HG03066 (cell line): Measurements from ENCODE around the gene OR2V2.
"Not testable (repeated sequence)": the region's sequence is repeated elsewhere in the genome, so short reads cannot be mapped to it uniquely, and the experiment has no call there.

Source experiments
- ATAC-seq: cut with Tn5 transposase; IDR thresholded peaks from one replicate; pipeline ENCODE4 v1.9.1; 2021; ENCODE audit warnings: low read depth; ENCODE audit not compliant: unreplicated experiment

The OR2V2 gene

DNA sequence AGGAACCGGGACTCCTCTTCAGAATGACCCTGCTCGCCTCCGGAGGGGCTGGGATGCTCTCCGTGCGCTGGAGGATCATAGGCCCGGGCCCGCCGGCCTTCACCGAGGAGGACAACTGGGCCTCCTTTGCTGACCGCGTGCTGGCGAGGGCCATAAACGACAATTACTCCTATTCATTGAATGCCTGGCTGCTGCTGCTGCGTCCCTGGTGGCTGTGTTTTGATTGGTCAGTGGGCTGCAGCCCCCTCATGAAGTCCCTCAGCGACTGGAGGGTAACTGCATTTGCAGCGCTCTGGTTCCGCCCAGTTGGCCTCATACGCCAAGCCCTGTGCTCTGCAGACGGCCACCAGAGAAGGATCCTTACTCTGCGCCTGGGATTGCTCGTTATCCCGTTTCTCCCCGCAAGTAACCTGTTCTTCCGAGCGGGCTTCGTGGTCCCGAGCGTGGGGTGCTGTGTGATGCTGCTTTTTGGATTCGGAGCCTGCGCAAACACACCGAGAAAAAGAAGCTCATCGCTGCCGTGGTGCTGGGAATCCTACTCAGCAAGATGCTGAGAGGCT, 33.0 kb upstream of the OR2V2 start:
- ATAC-seq, result no peak

DNA sequence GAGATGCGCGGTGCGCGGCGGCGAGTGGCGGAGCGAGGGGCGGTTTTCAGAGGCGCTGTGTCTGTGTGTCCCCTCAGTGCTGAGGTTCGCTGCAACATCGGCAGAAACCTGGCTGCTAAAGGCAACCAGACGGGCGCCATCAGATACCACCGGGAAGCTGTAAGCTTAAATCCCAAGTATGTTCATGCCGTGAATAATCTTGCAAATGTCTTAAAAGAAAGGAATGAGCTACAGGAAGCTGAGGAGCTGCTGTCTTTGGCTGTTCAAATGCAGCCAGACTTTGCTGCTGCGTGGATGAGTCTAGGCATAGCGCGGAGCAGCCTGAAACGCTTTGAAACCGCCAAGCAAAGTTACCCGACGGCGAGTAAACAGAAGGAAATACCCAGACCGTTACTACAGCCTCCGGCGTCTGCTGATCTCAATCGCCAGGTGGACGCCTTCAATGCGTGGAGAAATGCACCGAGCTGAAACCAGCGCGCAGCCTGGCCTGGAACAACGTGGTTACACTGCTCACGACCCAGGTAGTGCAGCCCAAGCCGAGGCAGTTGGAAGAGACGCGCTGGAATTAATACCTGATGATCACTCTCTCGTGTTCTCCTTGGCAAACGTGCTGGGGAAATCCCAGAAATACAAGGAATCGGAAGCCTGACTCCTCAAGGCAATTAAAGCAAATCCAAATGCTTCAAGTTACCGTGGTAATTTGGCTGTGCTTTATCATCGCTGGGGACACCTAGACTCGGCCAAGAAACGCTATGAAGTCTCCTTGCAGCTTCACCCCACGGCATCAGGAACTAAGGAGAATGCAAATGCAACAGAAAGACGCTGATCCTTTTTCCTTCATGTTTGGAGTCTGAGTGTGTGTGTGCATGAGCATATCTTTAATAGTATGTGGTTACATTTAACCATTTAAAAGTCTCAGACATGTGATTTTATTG, 32.3 kb upstream of the OR2V2 start:
- ATAC-seq, result no peak

DNA sequence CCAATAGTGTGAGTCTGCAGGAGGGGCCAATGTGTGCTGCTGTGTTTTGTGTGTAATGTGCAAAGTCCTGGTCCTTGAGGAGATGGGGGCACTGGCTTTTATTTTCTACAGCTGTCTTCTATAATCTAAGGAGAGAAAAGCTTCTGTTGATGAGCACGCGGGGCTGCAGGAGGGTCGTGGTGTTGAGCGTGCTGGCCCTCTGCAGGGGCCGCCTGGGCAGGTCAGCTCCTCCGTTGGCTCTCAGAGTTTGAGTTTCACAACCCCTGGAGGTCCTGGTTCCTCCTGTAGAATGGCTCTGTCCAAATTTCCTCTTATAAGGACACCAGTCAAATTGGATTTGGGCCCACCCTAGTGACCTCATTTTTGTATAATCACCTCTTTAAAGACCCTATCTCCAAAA, 29.0 kb upstream of the OR2V2 start:
- ATAC-seq, result no peak

DNA sequence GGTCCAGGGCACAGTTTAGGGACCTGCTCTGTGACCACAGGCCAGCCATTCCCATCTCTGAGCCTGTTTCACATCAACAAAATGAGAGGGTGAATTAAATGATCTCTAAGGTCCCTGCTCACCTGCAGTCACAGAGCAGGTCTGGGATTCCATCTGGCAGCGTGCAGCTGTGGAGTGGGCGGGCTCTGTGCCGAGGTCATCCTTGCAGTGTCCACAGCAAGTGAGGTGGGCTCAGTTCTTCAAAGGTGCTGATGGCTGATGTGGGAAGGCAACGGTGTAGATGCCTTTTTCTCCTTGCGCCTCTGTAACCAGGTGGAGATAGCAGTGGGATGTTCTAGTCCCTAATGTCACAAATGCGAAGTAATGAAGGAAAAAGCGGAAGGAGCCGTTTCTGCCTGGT, 28.3 kb upstream of the OR2V2 start:
- no peak for ATAC-seq

DNA sequence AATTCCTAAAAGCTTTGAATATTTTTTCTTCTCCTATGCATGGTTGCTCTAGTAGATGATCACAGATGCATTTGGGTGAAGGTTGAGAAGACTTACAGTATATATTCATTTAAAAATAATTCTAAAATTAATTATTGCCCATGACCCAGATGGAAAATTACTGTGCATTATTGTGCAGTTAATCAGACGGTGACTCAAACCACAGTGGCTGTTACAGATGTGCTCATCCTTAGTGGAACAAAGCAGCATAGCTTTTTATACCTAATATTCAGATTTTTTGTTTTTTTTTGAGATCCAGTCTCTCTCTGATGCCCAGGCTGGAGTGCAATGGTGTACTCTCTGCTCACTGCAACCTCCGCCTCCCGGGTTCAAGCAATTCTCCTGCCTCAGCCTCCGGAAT, 27.1 kb upstream of the OR2V2 start:
- no peak for ATAC-seq

- no peak for ATAC-seq
These were observed 26.6 kb upstream of the OR2V2 start for GRCh38 chr5:181120761-181121160.

DNA sequence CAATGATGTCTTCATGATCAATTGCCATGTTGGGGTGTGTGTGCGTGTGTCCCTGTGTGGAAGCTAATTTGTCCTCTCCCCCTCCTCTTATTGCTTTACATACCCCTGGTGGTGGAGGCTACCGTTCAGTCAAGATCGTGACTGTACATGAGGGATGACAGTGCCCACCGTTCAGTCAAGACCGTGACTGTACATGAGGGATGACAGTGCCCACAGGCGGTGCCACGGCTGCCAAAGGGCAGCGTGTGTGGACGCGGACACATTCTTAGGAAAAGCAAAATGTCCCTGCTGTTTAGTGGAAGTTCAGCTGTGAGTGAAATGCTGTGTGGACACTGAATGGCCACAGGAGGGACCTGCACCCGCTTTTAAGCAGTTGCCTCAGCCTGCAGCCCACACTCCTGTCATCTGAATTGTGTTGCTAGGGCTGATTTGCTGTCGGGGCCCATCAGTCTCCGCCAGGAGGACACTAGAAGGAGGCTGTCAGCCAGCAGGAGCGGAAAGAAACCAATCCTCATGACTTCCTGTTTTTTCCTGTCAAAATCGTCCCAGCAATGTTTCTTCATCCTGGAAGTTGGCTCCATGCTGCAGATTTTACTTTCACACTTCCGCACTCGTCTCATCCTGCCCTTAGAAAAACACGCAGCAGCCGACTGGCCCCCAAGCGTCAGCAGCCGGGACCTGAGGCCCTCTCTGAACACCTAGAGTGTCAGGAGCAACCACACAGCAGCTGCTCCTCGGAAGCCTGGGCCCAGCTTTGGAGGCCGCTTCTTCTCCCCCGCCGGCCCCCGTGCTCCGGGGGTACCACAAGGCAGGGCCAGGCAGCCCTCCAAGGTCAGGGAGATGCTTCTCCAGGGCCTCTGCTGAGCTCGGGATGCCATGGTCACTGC, 25.5 kb upstream of the OR2V2 start:
- no peak for ATAC-seq

DNA sequence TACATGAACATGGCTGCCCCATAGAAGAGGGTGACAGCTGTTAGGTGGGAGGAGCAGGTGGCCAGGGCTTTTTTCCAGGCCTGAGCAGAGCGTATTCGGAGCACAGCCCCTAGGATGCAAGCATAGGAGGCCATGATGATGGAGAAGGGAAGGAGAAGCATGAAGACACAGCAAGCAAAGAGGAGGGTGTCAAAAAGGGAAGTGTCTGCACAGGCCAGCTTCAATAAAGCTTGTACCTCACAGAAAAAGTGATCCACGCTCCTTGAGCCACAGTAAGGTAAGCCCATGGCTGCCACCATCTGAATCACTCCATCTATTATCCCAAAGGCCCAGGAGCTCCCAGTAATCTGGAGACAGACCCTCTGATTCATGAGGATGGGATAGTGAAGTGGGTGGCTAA, 22.9 kb upstream of the OR2V2 start:
- no peak for ATAC-seq

DNA sequence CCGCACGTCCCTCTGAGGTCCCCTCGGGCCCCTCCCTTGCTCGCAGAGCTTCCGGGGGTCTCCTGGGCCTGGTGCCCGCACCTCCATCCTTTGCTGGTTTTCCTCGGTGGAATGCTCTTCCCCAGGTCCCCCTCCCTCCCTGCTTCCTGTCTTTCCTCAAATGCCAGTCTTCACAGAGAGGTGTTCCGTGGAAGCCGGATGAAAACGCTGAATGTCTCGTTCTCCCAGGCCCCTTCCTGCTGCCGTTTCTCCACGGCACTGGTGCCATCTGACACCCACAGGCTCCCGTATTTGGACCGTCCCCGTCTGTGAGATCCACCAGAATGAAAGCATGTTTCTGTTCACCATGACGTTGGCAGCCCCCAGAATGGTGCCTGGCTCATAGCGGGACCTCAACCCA, 20.5 kb upstream of the OR2V2 start:
- ATAC-seq, result no peak

- no peak for ATAC-seq
These were observed 19.9 kb upstream of the OR2V2 start for GRCh38 chr5:181127456-181127855.

- no peak for ATAC-seq
These were observed 19.3 kb upstream of the OR2V2 start for GRCh38 chr5:181127907-181128626.

- no peak for ATAC-seq
These were observed 17.8 kb upstream of the OR2V2 start for GRCh38 chr5:181129601-181130000.

GRCh38 chr5:181130081-181130480, 17.3 kb upstream of the OR2V2 start:
- not testable (repeated sequence) for ATAC-seq

GRCh38 chr5:181130832-181131496, 16.4 kb upstream of the OR2V2 start, which contains the start of gene OR2V1:
TSS of gene OR2V1 (minus strand) at chr5:181131169. CDS start at chr5:181125304, 5,865 bp downstream.
- no peak for ATAC-seq

GRCh38 chr5:181131514-181131913, 15.9 kb upstream of the OR2V2 start:
- ATAC-seq, result no peak

- ATAC-seq, result no peak
These were observed 14.3 kb upstream of the OR2V2 start for GRCh38 chr5:181133083-181133482.

GRCh38 chr5:181133610-181134231, 13.7 kb upstream of the OR2V2 start:
- no peak for ATAC-seq

GRCh38 chr5:181134259-181134658, 13.1 kb upstream of the OR2V2 start:
- ATAC-seq, result no peak

DNA sequence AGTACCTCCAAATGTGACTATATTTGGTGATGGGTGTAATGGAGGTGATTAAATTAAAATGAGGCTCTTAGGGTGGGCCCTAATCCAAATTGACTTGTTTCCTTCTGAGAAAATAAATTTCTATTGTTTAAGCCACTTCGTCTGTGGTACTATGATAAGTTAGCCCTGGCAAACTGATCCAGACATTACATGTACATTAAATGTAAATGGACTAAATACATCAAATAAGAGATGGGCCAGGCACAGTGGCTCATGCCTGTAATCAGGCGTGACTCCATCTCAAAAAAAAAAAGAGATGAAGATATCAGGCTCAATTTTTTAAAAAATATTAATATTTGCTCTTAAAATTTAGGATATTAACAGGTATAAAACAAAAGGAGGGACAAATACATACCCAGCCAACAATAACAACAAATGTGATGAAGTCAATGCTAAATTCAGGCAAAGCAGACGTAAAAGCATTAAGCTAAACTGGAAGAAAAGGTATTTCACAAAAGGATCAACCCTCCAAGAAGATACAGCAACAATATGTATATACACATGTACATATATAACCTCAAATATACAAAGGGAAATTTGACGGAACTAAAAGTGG, 10.9 kb upstream of the OR2V2 start:
- no peak for ATAC-seq
